ENCODE measurements around the gene AGAP3. TPM values are rescaled to one million over a fixed set of nuclear protein-coding genes. Genes with fewer than 3 reads are reported as not detected.
A peak's percentile ranks its signal among the peaks of the same experiment; 100 is the strongest.

AGAP3 gene
- total RNA-seq, 2 donors from 2014 or later, result 50.8 to 64.0 TPM

DNA sequence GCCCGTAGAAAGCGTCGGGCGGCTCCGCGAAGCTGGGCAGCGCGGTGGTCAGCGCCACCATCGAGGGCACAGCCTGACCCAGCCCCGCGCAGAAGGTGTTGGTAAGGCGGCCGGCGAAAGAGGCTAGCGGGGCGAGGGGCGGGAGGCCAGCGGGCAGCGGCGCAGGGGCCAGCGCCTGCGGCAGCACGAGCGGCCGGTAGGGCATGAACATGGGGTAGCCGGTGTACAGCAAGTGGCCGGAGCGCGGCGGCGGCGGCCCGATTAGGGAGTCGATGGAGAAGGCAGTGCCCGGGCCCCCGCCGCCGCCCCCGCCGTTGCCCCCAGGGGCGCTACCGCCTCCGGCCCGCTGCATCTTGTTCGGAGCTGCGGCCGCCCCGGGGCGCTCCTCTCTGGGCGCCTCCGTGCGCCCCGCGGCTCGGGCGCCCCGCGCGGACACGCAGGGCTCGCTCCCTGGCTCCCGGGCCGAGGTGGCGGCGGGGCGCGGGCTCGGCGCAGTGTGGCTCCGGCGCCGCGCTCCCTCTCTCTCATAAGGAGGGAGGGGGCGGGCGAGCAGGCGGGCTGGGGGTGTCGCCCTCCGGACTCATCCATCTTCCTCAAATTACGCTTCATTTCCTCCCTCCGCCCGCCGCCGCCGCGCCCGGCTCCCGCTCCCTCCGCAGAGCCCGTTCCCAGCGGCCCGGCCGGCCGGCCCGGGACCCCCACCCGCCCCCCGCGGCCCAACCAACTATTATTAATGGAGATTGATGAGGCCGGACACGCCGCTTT lies 81.1 kb downstream of the AGAP3 start, which contains the start of gene GBX1:
TSS of gene GBX1 (minus strand) at position 498 of the 765 bp plus-strand sequence. CDS start at position 352, 146 bp downstream.
- peak; percentile 45 for ATAC-seq
- intact Hi-C loops (cut with DNase I, micrococcal nuclease), result no loop called here
- DNase-seq, result no peak

DNA sequence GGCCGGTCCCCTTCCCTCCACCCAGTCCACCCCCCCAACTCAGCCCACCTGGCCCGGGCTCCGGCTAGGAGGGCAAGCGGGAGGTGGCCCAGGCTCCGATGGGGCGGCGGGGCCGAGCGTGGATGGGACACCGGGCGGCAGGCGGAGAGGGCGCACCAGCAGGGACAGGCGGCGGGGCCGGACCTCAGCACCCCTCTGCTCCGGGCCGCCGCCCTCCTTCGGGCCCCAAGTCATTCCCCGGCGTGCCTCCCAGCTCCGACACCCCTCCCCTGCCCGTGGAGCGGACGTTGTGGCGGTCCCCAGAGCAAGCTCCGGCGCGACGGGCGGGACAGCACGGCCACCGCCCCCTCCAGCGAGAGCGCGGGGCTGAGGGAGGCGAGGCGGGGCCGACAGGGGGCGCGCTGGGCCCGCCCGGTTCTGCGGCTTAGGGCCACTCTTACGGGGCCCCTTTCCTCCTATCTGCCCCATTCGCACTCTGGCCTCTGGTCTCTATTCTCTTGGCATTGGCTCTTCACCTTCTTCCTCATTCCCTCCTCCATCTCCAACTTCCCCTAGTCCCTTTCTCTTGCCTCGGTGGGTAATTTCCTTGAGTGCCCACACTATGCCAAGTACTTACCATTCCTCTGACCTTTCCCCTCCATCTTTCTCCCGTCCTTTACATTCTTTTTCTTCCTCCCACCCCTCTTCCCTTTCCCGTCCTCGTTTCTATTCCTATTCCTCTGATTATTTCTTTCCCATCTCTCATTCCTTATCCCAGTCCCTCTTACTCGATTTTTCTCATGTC lies 81.9 kb downstream of the AGAP3 start:
- intact Hi-C loops (cut with DNase I, micrococcal nuclease), result no loop called here
- DNase-seq, result peak in 1 of 2 donors; percentile 55
- ATAC-seq, result peak; percentile 79

DNA sequence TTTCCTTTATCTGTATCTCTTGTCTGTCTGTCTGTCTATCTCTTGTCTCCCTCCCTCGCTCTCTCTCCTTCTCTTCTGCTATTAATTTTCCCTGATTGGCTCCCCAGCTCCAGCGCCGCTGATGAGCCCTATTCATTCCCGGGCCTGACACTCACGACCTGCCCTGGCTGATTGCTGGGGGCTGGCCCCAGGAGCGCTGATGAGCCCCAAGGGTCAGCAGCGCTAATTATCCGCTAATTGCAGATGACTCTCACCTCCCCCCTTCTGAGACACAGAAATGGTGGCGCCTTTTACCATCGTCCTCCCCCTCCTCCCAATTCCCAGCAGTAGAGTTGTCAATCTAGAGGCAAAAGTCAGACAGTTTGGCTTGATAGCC lies 82.5 kb downstream of the AGAP3 start:
- DNase-seq (no peak), ATAC-seq (no peak)
- intact Hi-C loops (cut with DNase I, micrococcal nuclease), result no loop called here

DNA sequence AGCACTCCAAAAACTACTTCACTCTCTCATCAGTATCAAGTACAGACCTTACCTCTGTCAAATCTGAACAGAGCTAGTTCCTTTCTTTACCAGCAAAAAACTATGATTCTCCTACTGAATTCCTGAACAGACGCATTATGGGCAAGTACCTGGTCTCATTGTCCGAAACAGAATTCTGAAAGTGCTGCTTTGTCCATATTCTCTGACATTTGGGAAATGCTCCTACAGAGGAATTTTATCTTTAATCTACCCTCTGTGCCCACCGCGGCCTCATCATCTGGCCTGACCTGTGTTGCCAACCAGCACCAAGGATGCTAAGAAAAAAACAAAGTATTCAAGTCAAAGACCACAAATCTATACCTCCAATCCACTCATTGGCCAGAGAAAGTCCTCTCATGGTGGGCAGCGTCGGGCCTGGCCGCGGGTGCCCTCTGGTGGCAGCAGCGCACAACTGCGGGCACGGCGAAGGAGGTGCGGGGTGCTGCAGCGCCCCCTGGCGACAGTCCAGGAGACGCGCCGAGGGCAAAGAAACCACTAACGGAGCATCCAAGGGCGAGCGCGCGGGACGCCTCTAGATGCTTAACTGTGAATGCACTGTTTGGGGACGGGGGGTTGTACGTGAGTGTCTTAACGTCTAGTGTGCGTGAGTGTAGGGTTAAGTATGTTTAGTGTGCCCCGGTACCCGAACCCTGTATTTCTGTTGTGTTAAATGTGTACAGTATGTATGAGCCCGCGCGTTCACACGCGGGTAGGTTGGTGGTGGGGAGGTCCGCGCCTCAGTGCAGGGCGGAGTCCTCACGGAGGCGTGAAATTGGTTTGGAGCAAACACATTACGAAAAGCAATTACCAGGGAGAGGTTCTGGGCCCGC lies 86.2 kb downstream of the AGAP3 start:
- intact Hi-C loops (cut with DNase I, micrococcal nuclease), result loop anchor here (2.0 to 5.0 kb wide), 2 partner anchors 48 to 50 kb away; no protein-coding TSS in a partner anchor
- peak in 1 of 2 donors; percentile 77 for DNase-seq
- peak; percentile 76 for ATAC-seq

DNA sequence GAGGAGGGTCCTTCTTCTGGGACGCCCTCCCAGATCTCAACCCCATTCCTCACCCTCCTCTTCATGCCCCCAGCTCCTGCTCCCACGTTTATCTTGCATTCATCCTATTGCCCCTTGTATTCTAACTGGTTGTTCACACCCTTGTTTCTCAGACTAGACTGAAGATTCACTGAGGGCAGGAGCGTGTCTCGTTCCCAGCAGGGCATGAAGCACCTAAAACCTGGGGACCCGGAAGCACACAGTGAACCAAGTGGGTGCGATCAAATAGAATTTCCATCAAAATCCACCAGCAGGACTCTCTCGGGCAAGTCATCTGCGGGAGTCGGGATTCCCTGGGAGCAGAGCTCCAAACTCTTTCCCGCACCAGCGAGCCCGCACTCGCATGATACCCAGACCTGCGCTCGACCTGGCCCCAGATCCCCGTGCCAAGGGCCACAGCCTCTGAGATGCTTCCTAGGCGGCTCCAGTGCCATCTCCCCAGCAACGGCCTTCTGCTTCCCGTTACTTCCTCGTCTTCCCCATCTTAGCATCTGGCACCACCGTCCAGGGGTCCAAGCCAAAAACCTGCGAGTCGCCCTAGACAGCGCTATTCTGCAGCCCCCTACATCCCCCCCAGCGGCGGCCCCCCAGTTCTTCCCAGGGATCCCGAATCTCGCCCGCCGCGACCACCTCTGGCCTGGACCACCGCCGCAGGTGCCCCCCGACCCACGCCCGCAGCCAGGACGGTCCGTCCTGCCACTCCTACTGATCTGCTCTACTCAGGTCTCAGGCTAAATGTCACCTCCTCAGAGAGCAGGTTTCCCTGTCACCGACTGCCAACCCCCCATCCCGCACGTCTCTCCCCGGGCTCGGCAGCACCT lies 87.3 kb downstream of the AGAP3 start:
- intact Hi-C loops (cut with DNase I, micrococcal nuclease), result loop anchor here (2.0 to 5.0 kb wide), 2 partner anchors 49 to 51 kb away; no protein-coding TSS in a partner anchor
- no peak for ATAC-seq
- DNase-seq, result no peak

DNA sequence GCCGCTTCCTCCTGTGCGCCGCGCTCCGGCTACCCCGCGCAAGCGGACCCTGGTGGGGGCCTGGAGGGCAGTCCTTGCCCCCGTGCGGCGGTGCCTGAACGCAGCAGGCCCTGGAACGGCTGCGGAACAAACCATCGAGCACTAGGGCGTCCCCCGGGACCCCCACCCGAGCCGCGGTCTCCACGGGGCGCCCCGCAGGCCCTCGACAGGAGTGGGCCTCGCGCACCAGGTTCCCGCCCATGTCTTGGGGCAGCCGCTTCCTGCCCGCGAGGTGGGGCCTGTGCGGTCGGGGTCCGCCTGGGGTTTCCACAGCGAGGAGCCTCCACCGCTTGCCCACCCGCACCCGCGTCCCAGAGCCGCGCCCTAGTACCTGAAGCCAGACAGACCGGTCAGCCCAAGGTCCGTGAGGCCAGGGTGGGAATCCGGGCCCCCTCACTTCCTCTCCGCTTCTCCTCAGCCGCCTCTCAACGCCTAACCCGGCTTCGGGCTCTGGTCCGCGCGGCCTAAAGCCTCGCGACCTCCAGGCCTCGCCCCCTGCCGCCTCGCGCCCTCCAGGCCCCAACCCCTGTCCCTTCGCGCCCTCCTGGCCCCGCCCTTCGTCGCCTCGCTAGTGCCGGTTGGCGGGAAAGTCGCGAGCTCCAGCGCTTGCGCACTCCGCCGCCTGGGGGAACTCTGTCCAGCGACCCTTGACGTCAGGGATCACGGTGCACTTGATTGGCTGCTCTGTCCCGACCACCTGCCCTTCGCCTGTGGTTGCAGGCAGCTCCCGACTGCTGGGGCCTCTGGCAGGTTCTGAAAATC lies 88.2 kb downstream of the AGAP3 start:
- DNase-seq (no peak), ATAC-seq (no peak)
- intact Hi-C loops (cut with DNase I, micrococcal nuclease), result loop anchor here in 1 of 2 donors (5.0 kb wide), 1 partner anchor 52 kb away; no protein-coding TSS in a partner anchor

DNA sequence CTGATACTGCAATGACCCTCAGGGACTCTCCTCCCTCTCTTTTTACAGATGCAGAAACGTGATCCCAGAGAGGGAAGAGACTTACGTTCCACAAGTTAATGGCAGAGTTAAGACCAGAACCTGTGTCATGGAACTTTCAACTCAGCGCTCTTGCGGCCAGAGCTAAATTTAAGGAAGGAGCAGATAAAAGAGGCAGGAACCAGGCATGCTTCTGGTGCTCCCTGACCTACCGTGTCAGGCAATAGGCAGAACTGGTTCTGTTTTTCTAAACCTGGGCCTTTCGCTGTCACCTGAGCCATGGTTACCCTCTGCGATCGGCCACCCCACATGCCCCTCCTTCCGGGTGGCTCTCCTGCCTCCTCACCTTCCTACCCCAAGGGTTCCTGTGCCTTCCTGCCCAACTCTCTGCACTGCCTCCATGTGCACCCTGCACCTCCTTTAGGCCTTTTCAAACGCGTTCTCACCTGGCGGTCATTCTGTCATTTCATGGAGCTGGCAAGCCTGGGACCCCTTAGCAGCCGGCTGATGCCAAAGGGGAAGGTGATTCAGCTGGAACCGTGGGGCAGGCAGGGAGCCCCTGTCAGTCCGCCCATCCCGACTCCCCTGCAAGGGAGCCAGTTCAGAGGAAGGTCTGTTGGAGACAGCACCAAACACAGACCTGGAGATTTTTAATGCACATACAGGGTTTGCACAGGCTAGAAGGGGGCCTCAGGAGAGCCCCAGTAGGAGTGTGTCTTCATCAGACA lies 88.9 kb downstream of the AGAP3 start:
- no peak for ATAC-seq
- intact Hi-C loops (cut with DNase I, micrococcal nuclease), result no loop called here
- no peak for DNase-seq

DNA sequence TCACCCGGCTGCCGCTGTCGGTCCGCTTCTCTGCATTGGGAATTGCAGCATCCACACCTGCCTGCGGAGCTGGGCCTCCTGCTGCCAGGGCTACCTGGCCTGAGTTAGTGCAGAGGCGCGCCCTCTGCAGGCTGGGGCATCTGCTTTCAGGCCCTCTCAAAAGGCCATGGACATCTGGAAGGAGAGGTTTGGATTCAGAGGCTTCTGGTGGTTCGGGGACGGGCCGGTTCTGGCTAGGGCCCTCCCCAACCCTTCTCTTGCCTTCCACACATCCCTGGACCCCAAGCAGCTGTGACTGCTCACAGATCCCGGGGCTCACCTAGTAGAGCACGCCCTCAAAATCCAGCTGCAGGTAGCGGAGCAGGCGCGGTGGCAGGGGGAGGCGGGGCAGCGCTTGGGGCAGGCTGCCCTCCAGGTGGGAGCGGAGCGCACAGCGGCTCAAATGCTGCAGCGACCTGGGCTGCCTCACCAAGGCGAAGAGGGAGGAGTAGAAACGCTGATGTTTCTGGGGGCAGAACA lies 89.6 kb downstream of the AGAP3 start:
- no peak for DNase-seq
- ATAC-seq, result peak; percentile 42
- intact Hi-C loops (cut with DNase I, micrococcal nuclease), result no loop called here

DNA sequence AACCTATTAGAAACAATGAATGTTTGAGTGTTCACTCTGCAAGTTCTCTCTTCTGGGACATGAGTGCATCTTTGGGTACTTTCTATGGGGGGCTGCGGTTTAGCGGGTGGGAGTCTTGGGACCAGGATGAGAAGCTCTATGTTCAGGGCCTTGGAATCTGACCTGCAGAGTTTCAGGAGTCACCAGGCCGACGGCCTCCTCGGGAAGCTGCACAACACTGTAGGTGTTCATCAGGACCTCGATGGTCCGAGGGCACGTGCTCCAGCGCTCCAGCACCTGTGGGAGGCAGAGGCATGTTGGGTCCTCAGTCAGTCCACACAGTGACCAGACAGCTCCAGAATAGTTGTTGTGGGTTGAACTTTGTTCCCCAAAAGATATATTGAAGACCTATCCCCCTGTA lies 90.1 kb downstream of the AGAP3 start:
- no peak for ATAC-seq
- no peak for DNase-seq
- intact Hi-C loops (cut with DNase I, micrococcal nuclease), result no loop called here

DNA sequence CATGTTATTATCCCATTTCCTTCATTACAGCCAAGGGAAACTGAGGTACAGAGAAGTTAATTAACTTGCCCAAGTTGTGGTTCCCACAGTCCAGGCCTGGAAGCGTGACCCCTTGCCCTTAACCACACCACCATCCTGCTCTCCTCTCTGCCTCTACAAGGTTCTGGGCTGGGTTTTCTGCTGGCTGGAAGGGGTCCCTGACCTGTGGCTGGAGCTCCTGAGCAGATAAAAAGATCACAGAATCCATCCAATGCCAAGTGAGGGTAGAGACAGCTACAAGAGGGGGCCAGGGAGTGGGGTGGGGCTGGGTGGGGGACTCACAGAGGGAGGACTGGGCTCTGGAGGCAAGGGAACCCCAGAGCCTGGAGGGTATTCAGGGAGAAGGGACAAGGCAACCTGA lies 91.0 kb downstream of the AGAP3 start:
- no peak for DNase-seq
- intact Hi-C loops (cut with DNase I, micrococcal nuclease), result no loop called here

DNA sequence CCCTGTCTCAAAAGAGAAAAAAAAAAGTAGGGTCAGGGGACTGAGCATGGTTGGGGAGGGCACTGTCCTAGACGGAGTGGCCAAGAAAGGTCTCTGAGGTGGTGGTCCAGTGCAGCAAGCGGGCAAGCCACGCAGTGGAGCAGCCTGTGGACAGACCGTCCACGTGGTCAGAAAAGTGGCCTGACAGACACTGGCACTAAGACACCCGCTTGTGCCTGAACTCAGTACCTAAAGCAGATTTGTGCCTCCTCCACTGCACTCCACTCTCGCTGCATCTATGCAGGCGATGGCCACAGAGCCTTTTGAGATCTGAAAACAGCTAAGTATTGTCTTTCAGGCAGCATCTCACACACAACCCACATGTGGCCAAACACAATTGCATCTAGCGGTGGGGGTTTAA lies 92.0 kb downstream of the AGAP3 start:
- no peak for DNase-seq
- intact Hi-C loops (cut with DNase I, micrococcal nuclease), result no loop called here

More for the DNA sequence above, 91.0 kb downstream of the AGAP3 start:
- ATAC-seq, result no peak

DNA sequence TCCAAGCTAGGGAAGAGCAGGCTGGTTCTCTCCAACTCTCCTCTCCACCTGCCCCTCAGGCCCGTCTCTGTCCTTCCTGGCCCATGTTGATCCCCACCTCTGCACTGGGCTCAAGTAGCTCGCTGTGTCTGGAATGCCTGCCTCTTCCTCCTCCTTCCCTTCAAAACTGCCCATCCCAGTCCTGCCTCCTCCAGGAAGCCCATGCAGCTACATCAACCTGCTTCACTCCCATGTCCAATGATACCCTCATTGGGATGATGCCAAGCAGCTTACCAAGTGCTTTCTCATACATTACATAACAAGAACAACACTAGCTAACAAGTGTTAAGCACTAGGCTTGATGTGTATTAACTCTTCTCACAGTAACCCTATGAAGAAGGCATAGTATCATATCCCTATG lies 92.6 kb downstream of the AGAP3 start:
- ATAC-seq (no peak), DNase-seq (no peak)
- intact Hi-C loops (cut with DNase I, micrococcal nuclease), result no loop called here

More for the DNA sequence above, 92.0 kb downstream of the AGAP3 start:
- ATAC-seq, result no peak

DNA sequence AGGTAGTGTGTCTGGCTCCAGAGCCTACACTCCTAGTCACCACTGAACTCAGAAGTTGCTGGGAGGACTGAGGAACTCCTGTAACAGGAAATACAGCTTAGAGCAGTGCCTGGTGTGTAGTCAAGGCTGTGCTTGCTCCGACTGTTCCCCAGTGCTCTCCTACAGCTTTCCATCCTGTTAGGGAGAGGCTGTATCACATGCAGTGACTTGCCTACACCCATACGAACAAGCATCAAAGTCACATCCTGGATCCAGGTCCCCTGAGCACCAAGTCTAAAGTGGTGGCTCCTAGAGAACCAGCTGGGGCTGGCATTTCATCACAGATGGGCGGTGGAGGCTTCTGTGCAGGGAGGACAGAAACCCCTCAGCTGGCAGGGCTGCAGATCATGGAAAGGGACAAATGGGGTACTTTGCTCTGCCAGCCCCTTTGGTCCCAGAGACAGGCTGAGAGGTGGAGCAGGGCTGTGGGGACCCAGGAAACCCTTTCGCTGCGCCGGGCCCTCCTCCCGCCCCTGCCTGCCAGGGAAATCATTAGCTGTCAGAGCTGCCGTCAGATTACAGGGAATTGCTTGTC lies 93.1 kb downstream of the AGAP3 start:
- ATAC-seq, result no peak
- intact Hi-C loops (cut with DNase I, micrococcal nuclease), result no loop called here
- no peak for DNase-seq

DNA sequence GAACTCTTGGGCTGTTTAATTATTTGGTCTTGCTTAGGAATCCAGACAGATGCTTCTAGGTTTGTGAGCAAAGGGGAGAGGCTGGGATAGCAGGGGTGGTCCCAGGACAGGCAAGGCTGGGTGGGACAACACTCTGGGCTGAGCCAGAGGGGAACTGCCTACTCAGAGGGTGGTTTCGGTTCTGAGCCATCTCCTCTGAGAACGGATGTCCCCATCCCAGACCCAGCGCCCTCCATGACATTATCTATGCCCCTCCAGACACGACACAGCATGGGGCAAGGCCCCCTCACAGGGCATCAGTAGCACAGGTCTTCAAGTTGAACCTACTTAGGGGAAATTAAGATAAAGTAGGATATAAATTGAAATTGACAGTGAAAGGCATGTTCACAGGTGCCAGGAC lies 93.7 kb downstream of the AGAP3 start:
- ATAC-seq, result no peak
- intact Hi-C loops (cut with DNase I, micrococcal nuclease), result no loop called here

DNA sequence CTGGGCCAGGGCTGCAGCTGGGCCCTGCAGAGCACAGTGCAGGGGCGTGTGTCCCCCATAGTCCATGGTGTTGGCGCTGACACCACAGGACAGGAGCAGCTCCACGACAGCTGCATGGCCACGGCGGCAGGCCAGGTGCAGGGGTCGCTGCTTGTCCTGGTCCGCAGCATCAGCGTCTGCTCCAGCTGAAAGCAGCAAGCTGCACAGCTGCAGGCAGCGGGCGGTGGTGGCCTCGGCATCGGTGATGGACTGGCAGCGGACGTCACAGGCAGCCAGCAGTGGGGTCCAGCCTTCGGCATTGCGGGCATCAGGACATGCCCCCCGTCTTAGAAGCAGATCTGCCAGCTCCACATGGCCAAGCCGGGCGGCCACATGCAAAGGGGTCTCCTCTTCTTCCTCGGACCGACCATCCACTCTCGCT lies 94.7 kb downstream of the AGAP3 start:
- DNase-seq (no peak), ATAC-seq (no peak)
- intact Hi-C loops (cut with DNase I, micrococcal nuclease), result no loop called here

More for the DNA sequence above, 93.7 kb downstream of the AGAP3 start:
- DNase-seq, result no peak
